Endometrial microvascular endothelial cells (primary cell): ENCODE data around the gene PFKL. TPM values are rescaled to one million over a fixed set of nuclear protein-coding genes. Genes with fewer than 3 reads are reported as not detected.

Experiments
- in situ Hi-C: cut with HindIII; loops from 2 replicates; pipeline ENCODE4 v1.10.0; 2017; ENCODE audit warnings: low sequenced_read_pairs, low pct_unique_long_range_greater_than_20kb; ENCODE audit errors: inconsistent ontology term
- total RNA-seq: library from RNA; depleted of rRNA; stranded (reverse); fragments of >200 nt; gene quantifications from one replicate; pipeline ENCODE4 v1.2.3, GENCODE V29; 2015; ENCODE audit errors: inconsistent ontology term

The PFKL gene
- total RNA-seq, 1 donor from 2014 or later = 154 TPM

GRCh38 chr21:44322621-44323325, 22.9 kb downstream of the PFKL start:
- in situ Hi-C loops = no loop called here

DNA sequence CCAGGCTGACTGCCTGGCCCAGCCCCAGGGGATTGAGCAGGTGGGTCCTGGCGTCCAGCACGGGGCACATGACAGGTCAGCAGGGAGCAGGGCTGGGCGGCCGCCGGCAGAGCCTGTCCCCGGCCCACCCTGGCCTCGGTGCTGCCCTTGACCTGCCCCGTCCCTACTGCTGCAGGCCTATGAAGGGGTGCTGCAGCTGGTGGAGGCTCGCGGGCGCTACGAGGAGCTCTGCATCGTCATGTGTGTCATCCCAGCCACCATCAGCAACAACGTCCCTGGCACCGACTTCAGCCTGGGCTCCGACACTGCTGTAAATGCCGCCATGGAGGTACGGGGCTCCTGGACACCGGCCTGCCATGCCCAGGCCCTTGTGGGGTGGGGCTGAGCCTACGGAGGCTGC, 23.7 kb downstream of the PFKL start:
- in situ Hi-C loops = no loop called here

DNA sequence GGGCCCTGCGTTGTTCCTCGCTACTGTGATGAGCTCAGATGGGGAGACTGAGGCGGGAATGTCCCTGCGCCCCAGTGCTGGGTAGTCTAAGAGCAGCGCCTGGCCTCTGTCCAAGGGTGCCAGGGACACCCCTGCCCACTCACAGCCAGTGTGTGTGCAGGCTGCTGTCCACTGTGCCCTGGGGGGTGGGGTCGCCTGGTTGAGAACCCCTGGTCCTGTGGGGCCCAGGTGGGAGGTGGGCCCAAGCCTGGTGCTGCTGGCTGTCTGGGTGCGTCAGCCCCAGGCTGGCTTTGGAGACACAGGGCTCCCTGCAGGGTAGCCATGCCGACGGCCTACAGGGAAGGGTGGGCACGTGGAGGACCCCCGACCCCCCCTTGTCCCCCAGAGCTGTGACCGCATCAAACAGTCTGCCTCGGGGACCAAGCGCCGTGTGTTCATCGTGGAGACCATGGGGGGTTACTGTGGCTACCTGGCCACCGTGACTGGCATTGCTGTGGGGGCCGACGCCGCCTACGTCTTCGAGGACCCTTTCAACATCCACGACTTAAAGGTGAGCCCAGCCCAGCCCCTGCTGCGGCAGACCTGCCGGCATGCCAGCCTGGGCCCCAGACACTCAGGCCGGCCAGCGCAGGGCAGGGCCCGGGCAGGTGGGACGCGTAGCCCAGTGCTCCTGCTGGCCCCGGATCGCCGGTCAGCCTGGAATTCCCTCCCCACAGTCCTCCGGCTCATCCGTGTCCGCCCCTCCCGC, 24.4 kb downstream of the PFKL start:
- in situ Hi-C loops = no loop called here

DNA sequence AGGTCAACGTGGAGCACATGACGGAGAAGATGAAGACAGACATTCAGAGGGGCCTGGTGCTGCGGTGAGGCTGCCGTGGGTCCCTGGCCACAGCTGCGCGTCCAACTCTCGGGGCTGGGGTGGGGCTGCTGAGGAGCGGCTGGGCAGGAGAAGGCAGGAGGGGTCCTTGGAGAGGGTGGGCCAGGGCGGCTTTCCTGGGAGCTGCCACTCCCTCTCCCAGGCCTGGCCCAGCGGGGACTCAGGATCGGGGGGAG, 24.9 kb downstream of the PFKL start:
- in situ Hi-C loops = no loop called here

DNA sequence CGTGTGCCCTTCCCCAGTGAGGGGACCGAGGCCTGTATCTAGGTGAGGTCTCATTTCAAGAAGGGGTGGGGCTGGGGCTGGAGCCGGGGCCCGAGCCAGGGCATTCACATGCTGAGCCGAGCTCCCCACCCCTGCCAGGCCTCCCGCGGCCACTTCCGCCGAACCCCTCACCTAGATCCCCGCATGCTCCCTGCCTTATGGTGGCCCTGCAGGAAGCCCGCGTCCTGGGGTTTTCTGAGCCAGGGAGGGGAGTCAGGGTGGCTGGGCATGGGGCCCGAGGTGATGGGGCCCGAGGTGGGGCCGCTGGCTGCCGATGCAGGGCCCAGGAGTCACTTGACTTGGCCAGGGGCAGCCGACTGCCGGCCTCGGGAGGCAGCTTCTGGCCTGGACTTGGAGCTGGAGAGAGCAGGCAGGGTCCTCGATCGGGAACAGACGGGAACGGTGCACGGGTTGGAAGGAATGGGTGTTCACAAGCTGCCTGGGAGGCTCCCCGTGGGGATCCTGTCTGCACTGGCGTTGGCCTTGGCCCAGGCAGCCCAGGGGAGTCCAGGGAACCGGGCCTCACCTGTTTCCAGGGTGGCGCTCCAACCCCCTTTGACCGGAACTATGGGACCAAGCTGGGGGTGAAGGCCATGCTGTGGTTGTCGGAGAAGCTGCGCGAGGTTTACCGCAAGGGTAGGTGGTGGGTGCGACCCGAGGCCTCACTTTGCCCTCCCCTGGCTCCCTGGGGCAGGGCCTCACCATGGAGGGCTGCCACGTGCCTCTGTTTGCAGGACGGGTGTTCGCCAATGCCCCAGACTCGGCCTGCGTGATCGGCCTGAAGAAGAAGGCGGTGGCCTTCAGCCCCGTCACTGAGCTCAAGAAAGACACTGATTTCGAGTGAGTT, 25.8 kb downstream of the PFKL start:
- in situ Hi-C loops = no loop called here

DNA sequence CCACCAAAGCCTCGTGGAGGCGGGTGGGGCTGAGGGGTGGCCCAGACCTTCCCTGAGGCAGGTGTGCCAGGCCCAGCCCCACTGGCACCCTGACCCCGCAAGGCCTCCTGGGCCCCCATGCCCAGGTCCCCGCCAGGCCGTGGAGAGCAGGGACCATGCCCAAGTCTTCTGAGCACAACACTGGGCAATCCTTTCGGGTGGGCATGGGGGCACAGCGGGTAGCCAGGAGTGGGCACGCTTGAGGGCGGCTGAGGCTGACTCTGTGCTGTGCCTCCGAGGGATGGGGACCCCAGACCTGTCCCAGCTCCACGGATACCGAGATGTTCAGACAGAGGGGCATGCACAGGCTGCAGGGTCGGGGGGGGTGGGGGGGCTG, 26.4 kb downstream of the PFKL start:
- in situ Hi-C loops = no loop called here

DNA sequence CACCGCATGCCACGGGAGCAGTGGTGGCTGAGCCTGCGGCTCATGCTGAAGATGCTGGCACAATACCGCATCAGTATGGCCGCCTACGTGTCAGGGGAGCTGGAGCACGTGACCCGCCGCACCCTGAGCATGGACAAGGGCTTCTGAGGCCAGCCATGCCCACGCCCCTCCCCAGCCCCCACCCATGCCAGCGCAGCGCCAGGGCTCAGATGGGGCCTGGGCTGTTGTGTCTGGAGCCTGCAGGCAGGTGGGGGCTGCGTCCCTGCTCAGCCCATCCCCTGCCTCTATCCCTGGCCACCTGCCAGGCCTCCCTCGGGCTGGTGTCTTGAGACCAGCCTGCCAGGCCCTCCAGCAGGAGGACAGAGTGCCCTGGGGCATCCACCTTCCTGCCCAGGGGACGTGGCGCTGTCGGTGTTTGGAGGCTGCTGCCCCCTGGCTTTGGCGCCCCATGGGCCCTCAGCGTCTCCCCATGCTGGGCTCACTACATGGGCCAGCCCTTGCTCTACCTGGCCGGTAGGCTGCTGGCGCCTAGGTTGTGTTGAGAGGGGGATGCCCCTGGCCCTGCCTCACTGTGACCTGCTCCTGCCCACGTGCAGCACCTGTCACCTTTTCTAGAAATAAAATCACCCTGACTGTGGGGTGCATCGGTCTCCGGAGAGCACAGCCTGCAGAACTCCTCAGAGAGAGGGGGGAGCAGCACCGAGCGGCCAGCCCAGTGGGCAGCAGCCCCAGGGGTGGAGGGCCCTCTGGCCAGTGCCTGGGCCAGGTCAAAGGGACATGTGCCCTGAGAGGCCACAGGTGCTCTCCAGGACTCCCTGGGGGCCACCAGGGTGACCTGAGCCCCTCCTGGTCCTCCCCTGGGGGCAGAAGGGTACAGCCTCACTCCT, 27.1 kb downstream of the PFKL start:
- in situ Hi-C loops = no loop called here

- in situ Hi-C loops = no loop called here
Observed at GRCh38 chr21:44327603-44327974, 27.7 kb downstream of the PFKL start.

- in situ Hi-C loops = no loop called here
Observed at GRCh38 chr21:44328242-44328895, 28.5 kb downstream of the PFKL start.

DNA sequence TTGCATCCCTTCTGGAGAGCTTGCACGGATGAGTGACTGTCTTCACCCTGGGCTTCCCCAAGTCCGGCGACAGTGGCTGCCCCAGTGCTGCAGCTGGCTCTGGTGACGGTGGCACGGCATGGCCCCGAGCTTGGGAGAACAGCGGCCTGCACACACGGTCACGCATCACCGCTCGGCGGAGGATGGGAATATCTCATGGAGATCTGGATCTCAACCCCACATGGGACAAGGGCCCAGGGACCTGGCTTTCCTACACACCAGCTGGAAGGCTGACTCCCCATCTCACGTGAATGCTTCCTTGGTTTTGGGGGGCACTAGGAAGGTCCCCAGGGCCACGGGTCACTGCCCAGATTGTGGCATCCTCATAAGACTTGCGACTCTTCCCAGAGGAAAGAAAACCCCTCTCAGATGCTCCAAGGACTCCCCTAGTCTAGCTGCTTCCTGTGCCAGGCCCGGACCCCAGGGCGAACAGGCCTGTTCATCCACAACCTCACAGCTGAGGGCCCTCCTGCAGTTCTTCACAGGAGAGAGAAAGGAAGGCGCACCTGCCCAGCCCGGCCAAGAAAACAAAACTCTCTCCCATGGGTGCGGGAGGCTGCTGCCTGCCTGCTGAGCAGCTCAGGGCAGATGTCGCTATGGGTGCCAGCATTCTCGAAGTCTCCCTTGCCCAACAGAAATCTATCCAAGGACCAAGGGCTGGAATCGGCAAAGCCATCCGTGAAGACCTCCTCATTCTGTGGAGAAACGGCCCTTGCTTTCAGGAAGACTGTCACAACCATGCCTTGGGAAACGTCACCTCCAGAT, 29.4 kb downstream of the PFKL start:
- in situ Hi-C loops = no loop called here

DNA sequence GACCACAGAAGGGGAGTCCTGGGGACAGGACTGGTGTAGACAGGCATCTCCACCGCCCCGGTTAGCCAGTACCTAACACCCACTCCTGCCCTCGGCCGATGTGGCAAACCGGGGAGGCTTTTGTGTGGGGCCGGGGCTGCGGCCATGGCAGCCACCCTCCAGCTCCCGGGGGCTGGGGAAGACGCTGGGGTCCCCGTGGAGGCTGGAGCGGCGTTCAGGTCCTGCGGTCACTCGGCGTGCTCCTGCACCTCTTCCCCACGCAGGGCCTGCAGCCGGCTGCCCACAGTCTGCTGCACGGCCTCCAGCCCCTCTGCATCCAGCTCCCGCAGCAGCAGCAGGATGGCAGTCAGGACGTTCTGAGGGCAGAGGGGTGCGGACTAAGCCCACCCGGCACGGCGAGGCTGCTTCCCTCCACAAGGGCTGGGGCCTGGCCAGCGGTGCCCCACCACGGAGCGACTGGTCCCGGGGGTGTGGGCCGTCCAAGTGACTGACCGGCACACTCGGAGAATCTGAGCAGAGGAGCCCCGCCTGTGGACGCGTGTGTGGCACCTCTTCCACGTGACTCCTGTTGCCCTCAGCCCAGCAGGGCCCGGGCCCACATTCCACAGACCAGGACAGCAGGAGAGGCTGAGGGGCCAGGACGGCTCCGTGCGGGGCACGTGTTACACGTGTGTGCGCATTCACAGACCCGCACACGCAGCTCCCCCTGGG, 30.3 kb downstream of the PFKL start:
- in situ Hi-C loops = no loop called here

DNA sequence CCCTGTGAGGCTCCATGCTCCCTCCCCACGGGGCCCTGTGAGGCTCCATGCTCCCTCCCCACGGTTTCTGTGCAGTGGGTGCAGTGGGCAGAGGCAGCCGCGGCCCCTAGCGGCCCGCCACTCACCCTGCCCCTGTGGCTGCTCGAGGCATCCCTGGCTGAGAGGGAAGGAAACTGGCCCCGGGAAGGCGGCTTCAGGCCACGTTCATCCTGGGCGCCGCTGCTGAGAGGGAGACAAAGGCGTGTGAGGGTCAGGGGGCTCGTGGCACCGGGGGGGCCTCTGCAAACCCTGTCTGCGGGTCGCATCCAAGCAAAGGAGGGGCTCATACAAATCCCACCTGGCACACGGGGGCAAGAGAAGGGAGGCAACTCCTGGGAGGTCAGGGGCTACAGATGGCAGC, 30.8 kb downstream of the PFKL start:
- in situ Hi-C loops = no loop called here

DNA sequence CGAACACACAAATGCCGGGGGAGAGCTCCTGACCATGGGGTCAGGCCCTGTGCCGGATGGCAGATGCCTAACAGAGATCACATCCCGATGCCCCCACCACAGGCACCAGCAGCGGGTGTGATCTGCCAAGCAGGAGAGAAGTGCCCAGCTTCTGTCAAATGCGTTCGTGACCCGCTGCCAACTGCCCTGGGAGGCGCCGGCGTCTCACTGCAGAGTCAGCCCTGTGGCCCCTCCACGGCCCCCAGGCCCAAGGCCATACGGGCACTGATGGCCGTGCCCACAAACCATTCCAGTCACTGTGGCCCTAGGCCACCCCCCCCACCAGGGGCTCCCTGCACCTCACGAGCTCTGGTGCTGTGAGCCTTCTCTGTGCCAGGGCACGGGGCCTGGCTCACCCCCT, 31.4 kb downstream of the PFKL start:
- in situ Hi-C loops = no loop called here

DNA sequence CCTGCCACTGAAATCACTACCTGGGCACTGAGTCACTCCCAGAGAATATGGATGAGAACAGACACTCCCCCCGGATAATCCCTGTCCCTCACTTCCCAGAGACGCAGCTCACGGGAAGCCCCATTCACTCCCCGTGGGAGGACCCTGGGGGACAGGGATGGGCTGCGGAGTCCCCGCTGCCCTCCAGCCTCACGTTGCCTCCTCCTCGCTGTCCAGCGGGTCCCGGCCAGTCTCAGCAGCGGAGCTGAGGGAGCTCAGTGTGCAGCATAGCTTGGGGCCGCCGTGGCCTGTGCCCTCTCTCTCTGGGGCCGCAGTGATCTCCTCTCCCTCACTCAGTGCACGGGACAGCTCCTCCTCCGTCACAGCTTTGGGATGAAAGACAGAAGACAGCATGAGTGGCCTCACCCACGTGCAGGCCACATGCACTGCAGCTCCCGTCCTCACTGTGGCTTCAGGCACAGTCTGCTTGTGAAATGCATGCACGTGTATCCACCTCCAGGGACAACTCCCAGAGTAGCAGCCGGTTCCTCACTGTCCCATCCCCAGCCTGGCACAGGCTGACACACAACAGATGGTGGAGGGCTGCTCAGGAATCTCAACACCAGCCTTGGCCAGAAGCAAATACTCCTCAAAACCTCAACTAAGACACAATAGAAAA, 31.9 kb downstream of the PFKL start:
- in situ Hi-C loops = no loop called here

GRCh38 chr21:44332383-44332782, 32.5 kb downstream of the PFKL start:
- in situ Hi-C loops = no loop called here

GRCh38 chr21:44332965-44333364, 33.1 kb downstream of the PFKL start:
- in situ Hi-C loops = no loop called here
